Subcutaneous adipose tissue (tissue), 4 donors: ENCODE data around the gene REC114. TPM values are rescaled to one million over a fixed set of nuclear protein-coding genes. Genes with fewer than 3 reads are reported as not detected.

Source experiments
- total RNA-seq, 4 donors: library from RNA; depleted of rRNA; stranded (reverse); fragments of >200 nt; gene quantifications; one replicate each; pipeline ENCODE4 v1.1.0, GENCODE V29; 2016
- TF ChIP-seq, protein P1 (sequence below): fragments of 450-650 bp; IDR thresholded peaks from one replicate; pipeline ENCODE4 v1.5.1; 2016; ENCODE audit warnings: low read depth, mild to moderate bottlenecking, control low read depth, antibody characterized with exemption, moderate library complexity

The REC114 gene
- total RNA-seq, 4 donors from 2014 or later, result not detected

DNA sequence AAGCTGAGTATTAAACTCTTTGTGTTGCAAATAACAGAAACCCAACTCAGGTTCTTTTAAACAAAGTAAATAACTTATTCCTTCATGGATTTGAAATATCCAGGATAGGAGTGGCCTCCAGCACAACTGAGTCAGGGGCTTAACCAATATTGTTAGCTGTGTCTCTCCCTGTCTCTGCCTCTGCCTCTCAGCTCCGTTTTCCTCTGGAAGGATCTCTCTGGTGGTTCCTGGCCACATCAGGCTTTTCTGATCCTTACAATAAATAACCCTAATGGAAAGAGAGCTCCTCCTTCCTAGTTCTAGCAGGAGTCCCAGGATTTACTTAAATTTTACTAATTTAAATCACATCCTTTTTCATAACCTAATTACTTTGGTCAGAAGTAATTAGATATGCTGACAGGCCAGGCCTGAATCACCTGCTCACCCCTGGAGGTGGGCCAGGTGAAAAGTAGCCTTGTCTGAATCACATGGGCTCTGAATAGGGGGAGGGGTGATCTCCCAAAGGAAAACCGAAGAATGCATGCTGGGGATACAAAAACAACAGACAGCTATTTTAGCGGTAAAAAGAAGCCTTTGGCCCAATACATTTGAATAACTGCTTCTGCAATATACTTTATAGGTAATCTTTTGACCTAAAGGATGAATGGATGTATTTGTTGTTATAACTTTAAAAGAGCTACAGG is 75.4 kb downstream of the REC114 start:
- TF ChIP-seq, protein P1, sequence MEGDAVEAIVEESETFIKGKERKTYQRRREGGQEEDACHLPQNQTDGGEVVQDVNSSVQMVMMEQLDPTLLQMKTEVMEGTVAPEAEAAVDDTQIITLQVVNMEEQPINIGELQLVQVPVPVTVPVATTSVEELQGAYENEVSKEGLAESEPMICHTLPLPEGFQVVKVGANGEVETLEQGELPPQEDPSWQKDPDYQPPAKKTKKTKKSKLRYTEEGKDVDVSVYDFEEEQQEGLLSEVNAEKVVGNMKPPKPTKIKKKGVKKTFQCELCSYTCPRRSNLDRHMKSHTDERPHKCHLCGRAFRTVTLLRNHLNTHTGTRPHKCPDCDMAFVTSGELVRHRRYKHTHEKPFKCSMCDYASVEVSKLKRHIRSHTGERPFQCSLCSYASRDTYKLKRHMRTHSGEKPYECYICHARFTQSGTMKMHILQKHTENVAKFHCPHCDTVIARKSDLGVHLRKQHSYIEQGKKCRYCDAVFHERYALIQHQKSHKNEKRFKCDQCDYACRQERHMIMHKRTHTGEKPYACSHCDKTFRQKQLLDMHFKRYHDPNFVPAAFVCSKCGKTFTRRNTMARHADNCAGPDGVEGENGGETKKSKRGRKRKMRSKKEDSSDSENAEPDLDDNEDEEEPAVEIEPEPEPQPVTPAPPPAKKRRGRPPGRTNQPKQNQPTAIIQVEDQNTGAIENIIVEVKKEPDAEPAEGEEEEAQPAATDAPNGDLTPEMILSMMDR, result no peak

DNA sequence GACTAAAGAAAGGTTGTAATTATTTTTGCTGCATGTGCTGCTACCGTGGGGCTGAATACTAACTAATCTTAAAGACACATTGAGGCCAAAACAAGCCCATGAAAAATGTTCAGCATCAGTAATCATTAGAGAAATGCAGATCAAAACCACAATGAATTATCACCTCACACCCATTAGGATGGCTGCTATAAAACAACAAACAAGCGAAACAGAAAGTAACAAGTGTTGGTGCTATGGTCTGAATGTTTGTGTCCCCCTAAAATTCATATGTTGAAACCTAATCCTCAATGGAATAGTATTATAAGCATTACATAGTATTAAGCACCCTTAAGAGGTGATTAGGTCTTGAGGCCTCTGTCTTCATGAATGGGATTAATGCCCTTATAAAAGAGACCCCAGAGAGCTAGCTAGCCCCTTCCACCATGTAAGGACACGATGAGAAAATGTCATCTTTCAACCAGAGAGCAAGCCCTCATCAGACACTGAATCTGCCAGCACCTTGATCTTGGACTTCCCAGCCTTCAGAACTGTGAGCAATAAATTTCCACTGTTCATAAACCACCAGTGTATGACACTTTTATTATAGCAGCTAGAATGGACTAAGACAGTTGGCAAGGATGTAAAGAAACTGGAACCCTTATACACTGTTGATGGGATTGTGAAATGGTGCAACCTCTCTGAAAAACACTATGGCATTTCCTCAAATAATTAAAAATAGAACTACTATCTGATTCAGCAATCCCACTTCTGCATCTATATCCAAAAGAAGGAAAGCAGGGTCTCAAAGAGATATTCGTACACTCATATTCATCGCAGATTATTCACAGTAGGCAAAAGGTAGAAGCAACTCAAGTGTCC is 76.1 kb downstream of the REC114 start:
- TF ChIP-seq, protein P1, result no peak

DNA sequence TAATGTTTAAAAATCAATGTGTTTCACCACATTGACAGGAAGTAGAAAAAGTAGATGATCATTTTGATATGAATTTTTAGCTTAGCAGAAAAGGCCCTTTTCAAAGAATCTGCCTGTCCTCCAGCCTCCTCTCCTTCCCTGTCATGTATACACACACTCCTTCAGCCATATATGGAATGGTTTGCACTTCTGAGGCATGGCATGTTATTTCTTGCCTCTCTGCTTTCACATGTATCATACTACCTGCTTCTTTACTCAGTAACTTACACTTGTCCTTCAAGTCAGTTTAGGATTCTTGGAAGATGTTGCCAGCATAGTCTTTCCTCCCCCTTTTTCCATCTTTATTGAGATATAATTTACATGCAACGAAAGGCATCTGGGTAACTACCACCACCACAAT is 79.0 kb downstream of the REC114 start:
- TF ChIP-seq, protein P1, result no peak

DNA sequence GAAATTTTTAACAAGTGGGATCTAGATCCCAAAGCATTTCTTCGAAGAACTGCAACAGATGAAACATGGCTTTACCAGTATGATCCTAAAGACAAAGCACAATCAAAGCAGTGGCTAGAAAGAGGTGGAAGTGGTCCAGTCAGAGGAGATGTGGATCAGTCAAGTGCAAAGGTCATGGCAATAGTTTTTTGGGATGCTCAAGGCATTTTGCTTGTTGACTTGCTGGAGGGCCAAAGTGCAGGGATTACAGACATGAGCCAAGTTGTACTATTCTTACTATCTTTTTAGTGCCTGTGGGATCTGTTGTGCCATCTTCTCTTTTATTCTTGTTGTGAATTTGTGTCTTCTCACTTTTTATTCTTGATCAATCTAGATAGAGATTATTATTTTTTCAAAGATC is 82.0 kb downstream of the REC114 start:
- TF ChIP-seq, protein P1, result no peak

DNA sequence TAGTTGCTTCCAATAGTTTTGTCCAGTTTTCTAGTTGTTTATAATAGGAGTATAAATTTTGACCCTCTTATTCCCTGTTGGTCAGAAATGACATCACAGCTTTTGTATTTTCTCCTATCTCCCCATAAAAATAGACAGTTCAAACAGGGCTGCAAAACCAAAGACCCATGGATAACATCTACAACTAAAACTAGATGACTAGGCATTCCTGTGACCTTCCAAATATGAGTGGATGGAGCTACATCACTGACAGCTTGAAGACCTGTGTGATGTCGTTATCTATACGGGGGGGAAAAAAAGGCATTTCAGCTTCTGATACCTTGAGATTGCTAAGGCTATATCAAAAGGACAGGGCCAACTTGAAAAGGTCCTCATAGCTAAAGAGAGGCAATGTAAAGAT is 84.6 kb downstream of the REC114 start:
- TF ChIP-seq, protein P1, result no peak

DNA sequence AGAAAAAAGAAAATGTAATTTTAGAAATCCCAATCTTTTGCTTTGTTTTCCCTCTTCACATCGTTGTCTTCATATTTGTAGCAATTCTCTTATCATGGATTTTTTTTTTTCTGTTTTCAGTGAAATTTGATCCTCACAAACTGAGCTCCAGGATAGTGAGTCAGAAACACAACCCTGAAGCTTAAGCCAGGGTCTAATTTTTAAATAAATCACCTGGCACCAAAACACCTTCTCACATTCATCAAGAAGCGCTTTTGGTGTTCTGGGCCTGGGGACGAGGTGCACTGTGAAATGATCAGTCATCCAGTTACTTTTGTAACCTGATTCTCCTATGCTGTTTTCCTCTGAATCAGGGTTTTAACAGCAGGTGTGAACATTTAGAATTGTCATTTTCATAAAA is 87.7 kb downstream of the REC114 start:
- TF ChIP-seq, protein P1, result no peak

DNA sequence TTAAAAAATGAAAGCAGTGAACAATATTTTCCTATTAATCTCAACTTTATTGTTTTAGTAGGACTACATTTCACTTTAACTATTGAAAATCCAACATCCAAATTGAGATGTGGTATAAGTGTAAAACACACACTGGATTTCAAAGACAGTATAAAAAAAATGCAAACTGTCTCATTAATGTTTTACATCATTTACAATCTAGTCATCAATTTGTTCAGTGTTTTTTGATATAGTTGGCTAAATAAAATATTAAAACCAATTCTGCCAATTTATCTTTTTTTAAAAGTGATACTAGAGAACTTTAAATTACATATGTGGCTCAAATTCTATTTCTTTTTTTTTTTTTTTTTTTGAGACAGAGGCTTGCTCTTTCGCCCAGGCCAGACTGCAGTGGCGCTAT is 95.2 kb downstream of the REC114 start:
- TF ChIP-seq, protein P1, result no peak
